Suppressor macrophage (primary cell): ENCODE results near the gene NUDT1.

Experiments used
- DNase-seq, 4 experiments: peaks; one replicate each; pipeline ENCODE4 v3.0.0-alpha.2; 2020 to 2022

The NUDT1 gene

DNA sequence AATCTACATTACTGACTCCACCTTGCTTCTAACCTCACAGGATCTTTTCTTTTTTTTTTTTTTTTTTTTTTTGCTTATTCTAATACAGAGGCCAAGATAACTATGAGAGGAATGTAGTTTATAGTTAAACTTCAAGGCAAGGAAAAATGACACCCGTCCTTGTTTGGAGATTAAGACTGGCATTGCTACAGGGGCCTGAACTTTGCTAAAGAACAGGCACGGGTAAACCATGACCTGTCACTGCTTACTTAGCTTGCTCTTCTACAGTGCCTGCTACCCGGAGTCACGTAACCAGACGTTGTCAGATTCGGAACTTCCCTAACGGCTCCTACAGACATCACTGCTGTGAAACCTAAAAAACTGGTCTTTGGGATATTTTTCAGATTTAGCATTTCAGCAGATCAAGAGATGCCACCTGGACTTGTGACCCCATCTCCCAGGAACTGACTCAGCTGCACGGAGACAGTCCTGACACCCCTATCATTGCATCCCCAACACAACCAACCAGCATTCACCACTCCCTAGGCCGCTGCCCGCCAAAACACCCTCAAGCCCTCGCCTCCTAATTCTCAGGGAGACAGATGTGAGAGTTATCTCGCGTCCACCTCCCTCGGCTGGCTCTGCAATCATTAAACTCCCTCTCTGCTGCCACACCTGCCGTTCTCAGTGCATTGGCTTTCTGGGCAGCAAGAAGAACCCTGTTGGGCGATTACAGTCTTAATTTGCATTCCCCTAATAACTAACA, 36.8 kb upstream of the NUDT1 start:
- DNase-seq, result no peak

- no peak for DNase-seq
These were observed 33.3 kb upstream of the NUDT1 start for GRCh38 chr7:2208712-2209111.

DNA sequence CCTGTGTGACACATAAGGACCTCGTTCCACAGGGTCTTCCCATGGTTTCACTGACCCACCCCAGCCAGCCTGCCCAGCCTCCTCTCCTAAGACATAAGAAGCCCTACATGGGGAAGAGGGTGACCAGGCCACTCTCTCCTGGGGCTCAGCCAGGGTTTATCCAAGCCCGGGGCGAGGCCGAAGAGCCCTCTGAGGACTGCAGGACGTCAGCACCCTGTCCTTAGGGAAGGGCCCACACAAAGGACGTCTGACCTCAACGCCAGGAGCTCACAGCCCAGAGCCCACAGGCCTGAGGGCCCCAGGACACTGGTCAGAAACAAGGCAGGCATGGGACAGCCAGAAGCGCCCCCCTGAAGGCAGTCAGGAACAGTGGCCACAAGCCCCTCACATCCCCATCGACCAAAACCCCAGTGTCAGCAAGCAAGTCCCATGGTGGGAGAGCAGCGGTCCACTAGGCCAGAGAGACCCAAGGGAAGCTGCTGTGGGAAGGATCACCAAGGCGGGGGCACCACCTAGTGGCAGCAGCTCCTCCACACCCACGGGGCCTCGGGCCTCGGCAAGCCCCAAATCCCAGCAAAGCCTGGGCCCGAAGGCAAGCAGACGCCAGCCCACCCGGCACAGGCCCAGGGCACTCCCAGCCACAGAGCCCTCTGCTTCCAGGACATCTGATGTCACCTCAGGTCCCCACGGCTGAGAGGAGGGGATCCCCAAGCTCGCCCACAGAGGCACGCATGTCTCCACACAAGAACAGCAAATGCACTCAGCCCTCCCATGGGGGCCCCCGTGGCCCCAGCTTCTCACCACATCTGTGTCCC, 32.7 kb upstream of the NUDT1 start:
- DNase-seq, result peak; percentile 41 to 73 (median 56)

GRCh38 chr7:2209961-2210323, 32.1 kb upstream of the NUDT1 start:
- DNase-seq, result no peak

DNA sequence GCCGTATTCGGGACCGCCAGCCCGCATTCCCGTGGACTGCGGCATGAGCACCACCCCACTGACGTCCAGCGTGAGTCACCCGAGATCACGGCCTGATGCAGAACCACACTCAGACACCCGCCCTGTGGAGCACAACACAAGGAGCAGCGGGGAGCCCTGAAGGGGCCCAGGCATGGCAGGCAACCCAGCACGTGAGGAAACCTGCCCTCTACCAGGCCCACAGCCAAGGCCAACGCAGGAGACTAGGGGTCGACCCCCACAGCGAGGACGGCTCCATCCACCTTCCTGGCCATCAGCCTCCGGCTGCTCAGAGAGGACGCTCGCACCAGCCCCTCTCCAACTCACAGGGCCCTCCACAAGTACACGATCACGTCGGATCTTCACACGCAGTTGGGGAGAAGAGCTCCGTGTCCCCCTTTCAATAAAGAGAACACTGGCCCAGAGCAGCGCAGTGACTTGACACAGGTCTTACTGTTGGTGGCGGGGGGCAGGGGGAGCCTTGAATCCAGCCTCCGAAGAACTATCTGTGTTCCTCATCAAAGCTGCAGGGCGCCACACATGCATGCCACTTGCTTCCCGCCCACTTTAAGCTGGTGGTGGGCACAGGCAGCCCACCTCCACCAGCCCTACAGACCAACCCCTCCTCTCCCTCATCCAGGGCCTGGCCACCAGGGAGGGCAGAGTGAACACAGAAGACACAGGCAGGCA, 31.3 kb upstream of the NUDT1 start:
- DNase-seq, result no peak

DNA sequence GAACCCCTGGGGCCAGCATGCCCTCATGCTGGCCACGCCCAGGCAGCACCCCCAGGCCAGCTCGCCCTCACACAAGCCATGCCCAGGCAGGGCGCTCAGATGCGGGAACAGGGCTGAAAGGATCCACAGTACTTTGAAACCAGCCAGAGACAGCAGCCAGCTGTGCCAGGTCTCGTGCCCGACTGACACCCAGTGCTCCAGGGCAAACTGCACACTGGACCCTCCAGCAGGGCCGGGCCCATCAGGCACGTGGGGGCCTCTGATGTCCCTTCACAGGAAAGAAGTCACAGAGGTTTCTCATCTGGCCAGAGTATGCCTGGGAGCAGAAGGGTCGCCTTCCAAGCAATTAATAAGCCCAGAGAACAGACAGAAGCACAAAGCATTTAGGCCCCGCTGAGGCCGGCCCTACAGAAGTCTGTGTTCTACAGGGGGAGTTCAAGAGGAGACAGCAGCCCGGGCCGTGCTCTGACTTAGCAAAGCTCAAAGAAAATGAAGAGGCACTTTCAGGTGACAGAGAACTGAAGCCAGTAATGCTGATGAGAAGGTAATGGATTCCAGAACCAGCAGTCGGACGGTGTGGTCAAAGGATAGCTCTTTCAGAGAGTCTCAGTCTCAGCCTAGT, 30.7 kb upstream of the NUDT1 start:
- DNase-seq, result no peak

- no peak for DNase-seq
These were observed 30.1 kb upstream of the NUDT1 start for GRCh38 chr7:2211926-2212325.

GRCh38 chr7:2212906-2213305, 29.1 kb upstream of the NUDT1 start:
- no peak for DNase-seq

- DNase-seq, result no peak
These were observed 28.3 kb upstream of the NUDT1 start for GRCh38 chr7:2213551-2214215.

GRCh38 chr7:2214636-2215035, 27.4 kb upstream of the NUDT1 start:
- DNase-seq, result no peak

DNA sequence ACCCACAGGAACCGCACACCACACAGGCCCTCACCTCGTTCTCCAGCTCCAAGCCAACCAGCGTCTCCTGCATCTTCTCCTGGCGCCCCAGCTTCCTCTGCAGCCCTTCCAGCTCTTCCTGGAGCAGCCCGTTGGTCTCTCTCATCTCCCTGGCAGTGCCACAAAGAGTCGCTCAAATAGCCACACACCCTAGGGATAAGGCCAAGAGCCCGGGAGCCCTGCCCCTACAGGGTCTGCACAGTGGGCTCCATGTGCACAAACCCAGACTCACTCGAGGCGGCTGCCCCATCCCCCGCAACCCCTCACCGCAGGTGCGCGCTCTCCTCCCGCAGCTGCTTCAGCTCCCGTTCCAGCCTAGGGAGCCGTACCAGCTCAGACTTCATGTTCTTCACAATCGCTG, 26.2 kb upstream of the NUDT1 start:
- DNase-seq, result no peak

GRCh38 chr7:2217206-2217605, 24.8 kb upstream of the NUDT1 start:
- DNase-seq, result no peak

- DNase-seq, result no peak
These were observed 24.1 kb upstream of the NUDT1 start for GRCh38 chr7:2217716-2218443.

DNA sequence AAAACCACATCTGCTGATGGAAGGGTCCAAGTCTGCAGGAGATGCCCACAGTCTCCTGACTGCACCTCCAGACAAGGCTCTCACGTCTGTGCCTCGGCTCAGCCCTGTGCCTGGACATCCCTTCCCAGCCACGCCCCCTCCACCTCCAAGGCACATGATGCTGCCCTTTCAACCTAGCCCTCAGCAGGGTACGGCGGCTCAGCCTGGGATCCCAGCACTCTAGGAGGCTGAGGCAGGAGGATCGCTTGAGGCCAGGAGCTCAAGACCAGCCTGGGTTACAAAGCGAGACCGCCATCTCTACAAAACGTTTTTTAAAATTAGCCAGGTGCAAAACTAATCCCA, 23.6 kb upstream of the NUDT1 start:
- no peak for DNase-seq

- DNase-seq, result no peak
These were observed 22.9 kb upstream of the NUDT1 start for GRCh38 chr7:2219136-2219535.

- no peak for DNase-seq
These were observed 22.4 kb upstream of the NUDT1 start for GRCh38 chr7:2219606-2220005.

GRCh38 chr7:2220030-2220429, 22.0 kb upstream of the NUDT1 start:
- DNase-seq, result no peak

GRCh38 chr7:2220506-2220905, 21.5 kb upstream of the NUDT1 start:
- no peak for DNase-seq

GRCh38 chr7:2220954-2221353, 21.1 kb upstream of the NUDT1 start:
- no peak for DNase-seq

DNA sequence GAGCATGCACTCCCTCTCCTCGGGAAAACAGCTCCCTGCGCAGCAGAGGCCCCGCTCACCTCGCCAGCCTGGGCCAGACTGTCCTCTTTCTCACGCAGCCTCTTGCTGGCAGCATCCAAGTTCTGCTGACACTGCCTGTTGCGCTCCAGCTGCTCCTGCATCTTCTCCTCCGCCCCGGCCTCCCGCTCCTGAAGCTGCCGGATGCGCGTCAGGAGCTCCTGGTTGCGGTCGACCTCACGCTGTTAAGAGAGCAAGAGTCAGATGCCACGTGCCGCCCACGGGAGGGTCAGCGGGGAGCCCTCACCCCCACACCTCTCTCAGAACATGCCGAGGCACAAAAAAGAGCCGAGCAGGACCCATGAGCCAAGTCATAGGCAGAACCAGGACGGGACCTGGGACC, 19.5 kb upstream of the NUDT1 start:
- no peak for DNase-seq

- no peak for DNase-seq
These were observed 18.7 kb upstream of the NUDT1 start for GRCh38 chr7:2223321-2223720.

- DNase-seq, result no peak
These were observed 17.5 kb upstream of the NUDT1 start for GRCh38 chr7:2224491-2224928.
